ENCODE data around the gene NUP43. TPM values are rescaled to one million over a fixed set of nuclear protein-coding genes. Genes with fewer than 3 reads are reported as not detected.

Gene NUP43
- total and polyA plus RNA-seq, 2 of the 13 experiments (the other 11 are each of a cell fraction or from before 2014, with no cell fraction given): 38.9 to 85.1 TPM

- Histone ChIP-seq H4K20me1 (ENCODE audit: insufficient read depth, low read length) (no peaks in the 10 kb centered on the region), H2AFZ (ENCODE audit: low read length) (no peak overlapping the region), H3K9ac (ENCODE audit: insufficient read depth, low read depth, low read length) (no peak overlapping the region), H3K27me3 (ENCODE audit: control insufficient read depth in 1 of 2, insufficient read depth in 2 of 2, low read length in 2 of 2) (no peaks in the 10 kb centered on the region), H3K27ac (ENCODE audit: extremely low read length, insufficient read depth, low read length) (no peak overlapping the region), H3K36me3 (replicated peaks in 1 of 2; ENCODE audit: control insufficient read depth in 1 of 2, insufficient read depth in 2 of 2, low read length in 2 of 2) (peaks cover 26 to 74% of the 10 kb centered on the region in 2 experiments), H3K4me1 (ENCODE audit: insufficient read depth, low read length) (peaks cover 5% of the 10 kb centered on the region; the same call in 1 of the 2 replicates), H3K79me2 (ENCODE audit: insufficient read depth, low read length) (no peaks in the 10 kb centered on the region), H3K9me3 (ENCODE audit: low read length) (no peaks in the 10 kb centered on the region), H3K4me3 (replicated peaks in 1 of 3; ENCODE audit: insufficient read depth in 1 of 3, low read depth in 2 of 3, low read length in 3 of 3) (no peak overlapping the region), H3K4me2 (ENCODE audit: low read depth, low read length) (no peak overlapping the region)
- 97% methylated on average over 4 of the region's 4 CpGs for WGBS (ENCODE audit: low lambda C conversion rate)
- CTCF ChIA-PET (ENCODE audit: low intra/inter-chr PET ratio, low total read pairs): no interaction called here
- FAIRE-seq: no peak
- no peak for DNase-seq (ENCODE audit: low spot score)
- no peak for ATAC-seq
- BruUV-seq (replicated peaks): no TSS peak
- in situ Hi-C loops (cut with HindIII; ENCODE audit: extremely low pct_ligation_motif_present, low pct_unique_long_range_greater_than_20kb): no loop called here
- intact Hi-C loops (cut with micrococcal nuclease; ENCODE audit: unreplicated experiment): no loop called here
- POLR2A ChIA-PET: no interaction called here
- 0 out of 2 replicates have a peak, but pooled peaks have one; percentile 21 for TF ChIP-seq ZKSCAN1 (IDR thresholded peaks at IDR 0.05; ENCODE audit: low read length)
- no peak for TF ChIP-seq POLR2AphosphoS5 (IDR thresholded peaks at IDR 0.05; ENCODE audit: low read depth, low read length)
These were observed 18.4 kb downstream of the NUP43 start for GRCh38 chr6:149727793-149728498.

- ChIA-PET CTCF (ENCODE audit: low intra/inter-chr PET ratio, low total read pairs) (no interaction called here), POLR2A (interaction anchor here (1.0 kb wide), 1 partner anchor 8 kb away, joined by 4 read pairs; the partner anchor contains the start of gene LATS1)
- no peaks in the 10 kb centered on the region for H3K9me3 ChIP-seq (ENCODE audit: low read length)
- peaks cover 5% of the 10 kb centered on the region; the same call in 1 of the 2 replicates for H3K4me1 ChIP-seq (ENCODE audit: insufficient read depth, low read length)
- no peaks in the 10 kb centered on the region for H4K20me1 ChIP-seq (ENCODE audit: insufficient read depth, low read length)
- H3K4me2 ChIP-seq (ENCODE audit: low read depth, low read length): no peak overlapping the region
- WGBS (ENCODE audit: low lambda C conversion rate): 98% methylated on average over 3 of the region's 3 CpGs
- no peak overlapping the region for H2AFZ ChIP-seq (ENCODE audit: low read length)
- intact Hi-C loops (cut with micrococcal nuclease; ENCODE audit: unreplicated experiment): loop anchor here (2.0 kb wide), 2 partner anchors 105 to 201 kb away; no protein-coding TSS in a partner anchor
- H3K9ac ChIP-seq (ENCODE audit: insufficient read depth, low read depth, low read length): no peak overlapping the region
- FAIRE-seq: no peak
- no peaks in the 10 kb centered on the region for H3K27me3 ChIP-seq (ENCODE audit: control insufficient read depth in 1 of 2, insufficient read depth in 2 of 2, low read length in 2 of 2)
- BruUV-seq (replicated peaks): no TSS peak
- ATAC-seq: no peak
- TF ChIP-seq CEBPB (IDR thresholded peaks at IDR 0.05; ENCODE audit: borderline replicate concordance, low read depth, low read length) (peak; percentile 71), ZNF329 (CRISPR knock-in tag; IDR thresholded peaks at IDR 0.05; ENCODE audit: low read depth) (no peak)
- in situ Hi-C loops (cut with HindIII; ENCODE audit: extremely low pct_ligation_motif_present, low pct_unique_long_range_greater_than_20kb): no loop called here
- no peaks in the 10 kb centered on the region for H3K79me2 ChIP-seq (ENCODE audit: insufficient read depth, low read length)
- H3K27ac ChIP-seq (ENCODE audit: extremely low read length, insufficient read depth, low read length): no peak overlapping the region
- no peak for DNase-seq (ENCODE audit: low spot score)
- H3K36me3 ChIP-seq (replicated peaks in 1 of 2; ENCODE audit: control insufficient read depth in 1 of 2, insufficient read depth in 2 of 2, low read length in 2 of 2): peaks cover 20 to 55% of the 10 kb centered on the region in 2 experiments
- no peak overlapping the region for H3K4me3 ChIP-seq (replicated peaks in 1 of 3; ENCODE audit: insufficient read depth in 1 of 3, low read depth in 2 of 3, low read length in 3 of 3)
These were observed 20.5 kb downstream of the NUP43 start for GRCh38 chr6:149725785-149726184.

All from HepG2 (cell line).